HEK293 (cell line): ENCODE measurements around the gene HRH2.

Experiments used
- CTCF ChIA-PET: fragments of 350-600 bp; formaldehyde crosslinking; extraction: SDS; loops from one replicate; lab custom pipeline; 2021; ENCODE audit warnings: antibody characterized with exemption; lab: Yijun Ruan, JAX
- POLR2A ChIA-PET: fragments of 300-600 bp; formaldehyde crosslinking; extraction: SDS; loops from one replicate; lab custom pipeline; 2020; ENCODE audit warnings: antibody characterized with exemption, inconsistent platforms; lab: Yijun Ruan, JAX
- H3K27ac ChIP-seq: fragments of 200-500 bp; sonication (Bioruptor generic); 2 replicates; pipeline ENCODE4 v1.5.1; 2014; ENCODE audit warnings: low read depth, low read length, control low read depth, inconsistent platforms; ENCODE audit errors: extremely low read depth
- H3K36me3 ChIP-seq, 2 experiments: fragments of 200-500 bp in 1 of 2; sonication (Bioruptor generic) in 1 of 2; 1 replicate in 1 of 2; 2 replicates in 1 of 2; pipeline ENCODE4 v1.5.1; 2014 to 2017; ENCODE audit warnings: inconsistent platforms in 2 of 2, low read length in 2 of 2; ENCODE audit not compliant: control insufficient read depth in 2 of 2, insufficient read depth in 1 of 2
- H3K4me1 ChIP-seq: fragments of 200-500 bp; sonication (Bioruptor generic); 2 replicates; pipeline ENCODE4 v1.5.1; 2014; ENCODE audit warnings: mild to moderate bottlenecking, low read length, inconsistent platforms; ENCODE audit not compliant: control insufficient read depth, insufficient read depth
- H3K4me3 ChIP-seq: 2 replicates; pipeline ENCODE4 v1.5.1; 2011; ENCODE audit warnings: low read depth, mild to moderate bottlenecking, control low read depth, low read length, moderate library complexity
- H3K9me3 ChIP-seq: fragments of 200-500 bp; sonication (Bioruptor generic); 2 replicates; pipeline ENCODE4 v1.5.1; 2014; ENCODE audit warnings: low read depth, low read length, inconsistent platforms; ENCODE audit not compliant: control insufficient read depth, insufficient read depth
- BCL11B ChIP-seq: fragments of 450-650 bp; formaldehyde crosslinking; IDR thresholded peaks from 2 replicates; pipeline ENCODE4 v1.5.1; 2016; ENCODE audit warnings: low read depth, missing biosample characterization, missing genetic modification characterization
- OVOL3 ChIP-seq: fragments of 450-650 bp; formaldehyde crosslinking; IDR thresholded peaks from 2 replicates; pipeline ENCODE4 v1.5.1; 2016; ENCODE audit warnings: missing biosample characterization, missing genetic modification characterization
- SCRT1 ChIP-seq: fragments of 450-650 bp; formaldehyde crosslinking; IDR thresholded peaks from 2 replicates; pipeline ENCODE4 v1.5.1; 2016; ENCODE audit warnings: missing biosample characterization, missing genetic modification characterization, borderline replicate concordance
- ZBTB44 ChIP-seq: fragments of 450-650 bp; IDR thresholded peaks from 2 replicates; pipeline ENCODE4 v1.5.1; 2018; ENCODE audit warnings: missing biosample characterization, mild to moderate bottlenecking, missing genetic modification characterization
- ZBTB6 ChIP-seq: fragments of 450-650 bp; formaldehyde crosslinking; IDR thresholded peaks from 2 replicates; pipeline ENCODE4 v1.5.1; 2017; ENCODE audit warnings: missing biosample characterization, missing genetic modification characterization
- ZNF155 ChIP-seq: fragments of 450-650 bp; formaldehyde crosslinking; IDR thresholded peaks from 2 replicates; pipeline ENCODE4 v1.5.1; 2016; ENCODE audit warnings: missing biosample characterization, missing genetic modification characterization
- ZNF19 ChIP-seq: fragments of 450-650 bp; formaldehyde crosslinking; IDR thresholded peaks from 2 replicates; pipeline ENCODE4; 2016; ENCODE audit warnings: missing biosample characterization, missing genetic modification characterization, low read depth
- ZNF202 ChIP-seq: fragments of 450-650 bp; formaldehyde crosslinking; IDR thresholded peaks from 2 replicates; pipeline ENCODE4 v1.5.1; 2016; ENCODE audit warnings: missing biosample characterization, missing genetic modification characterization, borderline replicate concordance
- ZNF280D ChIP-seq: fragments of 450-650 bp; formaldehyde crosslinking; IDR thresholded peaks from 2 replicates; pipeline ENCODE4 v1.5.1; 2016; ENCODE audit warnings: missing biosample characterization, missing genetic modification characterization
- ZNF548 ChIP-seq: fragments of 450-650 bp; formaldehyde crosslinking; IDR thresholded peaks from 2 replicates; pipeline ENCODE4 v1.5.1; 2016; ENCODE audit warnings: missing biosample characterization, missing genetic modification characterization
- ZNF707 ChIP-seq: fragments of 450-650 bp; formaldehyde crosslinking; IDR thresholded peaks from 2 replicates; pipeline ENCODE4 v1.5.1; 2016; ENCODE audit warnings: missing biosample characterization, missing genetic modification characterization
- ZNF785 ChIP-seq: fragments of 450-650 bp; formaldehyde crosslinking; IDR thresholded peaks from 2 replicates; pipeline ENCODE4 v1.5.1; 2016; ENCODE audit warnings: missing biosample characterization, missing genetic modification characterization
- ZNF791 ChIP-seq: fragments of 450-650 bp; formaldehyde crosslinking; IDR thresholded peaks from 2 replicates; pipeline ENCODE4 v1.5.1; 2016; ENCODE audit warnings: missing biosample characterization, missing genetic modification characterization
- ZNF792 ChIP-seq: fragments of 450-650 bp; formaldehyde crosslinking; IDR thresholded peaks from 2 replicates; pipeline ENCODE4 v1.5.1; 2016; ENCODE audit warnings: missing biosample characterization, missing genetic modification characterization
- TF ChIP-seq, protein P1 (sequence below): fragments of 450-650 bp; formaldehyde crosslinking; IDR thresholded peaks from 2 replicates; pipeline ENCODE4 v1.5.1; 2016; ENCODE audit warnings: missing biosample characterization, missing genetic modification characterization
- TF ChIP-seq, protein P2 (sequence below): fragments of 450-650 bp; formaldehyde crosslinking; IDR thresholded peaks from 2 replicates; pipeline ENCODE4 v1.5.1; 2016; ENCODE audit warnings: missing biosample characterization, missing genetic modification characterization

Gene HRH2

DNA sequence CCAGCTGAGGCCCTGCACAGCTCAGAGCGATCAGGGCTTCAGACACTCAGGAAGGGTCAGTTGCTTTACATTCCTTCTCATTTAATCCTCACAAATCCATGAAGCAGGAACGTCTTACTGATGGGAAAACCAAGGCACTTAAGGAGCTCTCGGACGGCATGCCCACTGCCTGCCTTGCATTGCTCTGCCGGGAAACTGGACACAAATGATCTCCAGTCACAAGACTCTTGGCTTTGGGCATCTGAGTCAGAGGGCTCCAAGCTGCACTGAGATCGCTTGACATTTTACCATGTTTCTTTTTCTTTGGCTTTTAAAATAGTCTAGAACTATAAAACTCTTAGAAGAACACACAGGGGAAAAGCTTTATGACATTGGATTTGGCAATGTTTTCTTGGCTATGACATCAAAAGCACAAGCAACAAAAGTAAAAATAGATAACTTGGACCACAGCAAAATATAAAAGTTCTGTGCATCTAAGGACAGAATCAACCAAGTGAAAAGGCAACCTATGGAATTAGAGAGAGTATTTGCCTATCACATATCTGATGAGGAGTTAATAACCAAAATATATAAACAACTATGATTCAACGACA lies 43.6 kb upstream of the HRH2 start:
- TF ChIP-seq ZNF155 (tag by site-specific recombination) (no peak), ZNF791 (no peak), ZNF19 (tag by site-specific recombination) (no peak), ZNF707 (no peak), ZNF792 (tag by site-specific recombination) (no peak), ZNF280D (tag by site-specific recombination) (no peak), SCRT1 (tag by site-specific recombination) (no peak), BCL11B (no peak), ZNF202 (no peak)
- TF ChIP-seq, protein P1, sequence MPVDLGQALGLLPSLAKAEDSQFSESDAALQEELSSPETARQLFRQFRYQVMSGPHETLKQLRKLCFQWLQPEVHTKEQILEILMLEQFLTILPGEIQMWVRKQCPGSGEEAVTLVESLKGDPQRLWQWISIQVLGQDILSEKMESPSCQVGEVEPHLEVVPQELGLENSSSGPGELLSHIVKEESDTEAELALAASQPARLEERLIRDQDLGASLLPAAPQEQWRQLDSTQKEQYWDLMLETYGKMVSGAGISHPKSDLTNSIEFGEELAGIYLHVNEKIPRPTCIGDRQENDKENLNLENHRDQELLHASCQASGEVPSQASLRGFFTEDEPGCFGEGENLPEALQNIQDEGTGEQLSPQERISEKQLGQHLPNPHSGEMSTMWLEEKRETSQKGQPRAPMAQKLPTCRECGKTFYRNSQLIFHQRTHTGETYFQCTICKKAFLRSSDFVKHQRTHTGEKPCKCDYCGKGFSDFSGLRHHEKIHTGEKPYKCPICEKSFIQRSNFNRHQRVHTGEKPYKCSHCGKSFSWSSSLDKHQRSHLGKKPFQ = no peak
- TF ChIP-seq, protein P2, sequence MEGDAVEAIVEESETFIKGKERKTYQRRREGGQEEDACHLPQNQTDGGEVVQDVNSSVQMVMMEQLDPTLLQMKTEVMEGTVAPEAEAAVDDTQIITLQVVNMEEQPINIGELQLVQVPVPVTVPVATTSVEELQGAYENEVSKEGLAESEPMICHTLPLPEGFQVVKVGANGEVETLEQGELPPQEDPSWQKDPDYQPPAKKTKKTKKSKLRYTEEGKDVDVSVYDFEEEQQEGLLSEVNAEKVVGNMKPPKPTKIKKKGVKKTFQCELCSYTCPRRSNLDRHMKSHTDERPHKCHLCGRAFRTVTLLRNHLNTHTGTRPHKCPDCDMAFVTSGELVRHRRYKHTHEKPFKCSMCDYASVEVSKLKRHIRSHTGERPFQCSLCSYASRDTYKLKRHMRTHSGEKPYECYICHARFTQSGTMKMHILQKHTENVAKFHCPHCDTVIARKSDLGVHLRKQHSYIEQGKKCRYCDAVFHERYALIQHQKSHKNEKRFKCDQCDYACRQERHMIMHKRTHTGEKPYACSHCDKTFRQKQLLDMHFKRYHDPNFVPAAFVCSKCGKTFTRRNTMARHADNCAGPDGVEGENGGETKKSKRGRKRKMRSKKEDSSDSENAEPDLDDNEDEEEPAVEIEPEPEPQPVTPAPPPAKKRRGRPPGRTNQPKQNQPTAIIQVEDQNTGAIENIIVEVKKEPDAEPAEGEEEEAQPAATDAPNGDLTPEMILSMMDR = no peak
- no peaks in the 10 kb centered on the region for H3K4me1 ChIP-seq
- POLR2A ChIA-PET = no interaction called here

DNA sequence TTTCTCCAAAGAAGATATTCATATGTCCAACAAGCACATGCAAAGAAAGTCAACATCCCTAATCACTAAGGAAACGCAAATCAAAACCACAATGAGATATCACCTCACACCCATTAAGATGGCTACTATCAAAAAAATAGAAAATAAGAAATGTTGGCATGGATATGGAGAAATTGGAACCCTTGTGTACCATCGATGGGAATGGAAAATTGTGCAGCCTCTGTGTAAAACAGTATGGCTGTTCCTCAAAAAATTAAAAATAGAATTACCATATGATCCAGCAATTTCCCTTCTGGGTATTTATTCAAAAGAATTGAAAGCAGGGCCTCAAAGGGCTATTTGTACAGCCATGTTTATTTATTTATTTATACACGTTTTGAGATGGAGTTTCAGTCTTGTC lies 43.0 kb upstream of the HRH2 start:
- no peaks in the 10 kb centered on the region for H3K9me3 ChIP-seq
- ChIA-PET CTCF (no interaction called here), POLR2A (no interaction called here)
- no peaks in the 10 kb centered on the region for H3K4me1 ChIP-seq
- H3K4me3 ChIP-seq = no peak overlapping the region
- no peak overlapping the region for H3K27ac ChIP-seq
- TF ChIP-seq ZNF548 (tag by site-specific recombination) = no peak
- no peak for TF ChIP-seq ZBTB44 (tag by site-specific recombination)
- no peak for TF ChIP-seq OVOL3 (tag by site-specific recombination)
- no peak for TF ChIP-seq ZNF785 (tag by site-specific recombination)
- no peak for TF ChIP-seq ZBTB6 (tag by site-specific recombination)
- no peaks in the 10 kb centered on the region for H3K36me3 ChIP-seq

More for the DNA sequence above, 43.6 kb upstream of the HRH2 start:
- H3K36me3 ChIP-seq = no peaks in the 10 kb centered on the region
- no peak overlapping the region for H3K27ac ChIP-seq
- CTCF ChIA-PET = no interaction called here
- H3K9me3 ChIP-seq = no peaks in the 10 kb centered on the region
- no peak overlapping the region for H3K4me3 ChIP-seq
